ENCODE data around the gene HHIPL1.

HHIPL1 gene

DNA sequence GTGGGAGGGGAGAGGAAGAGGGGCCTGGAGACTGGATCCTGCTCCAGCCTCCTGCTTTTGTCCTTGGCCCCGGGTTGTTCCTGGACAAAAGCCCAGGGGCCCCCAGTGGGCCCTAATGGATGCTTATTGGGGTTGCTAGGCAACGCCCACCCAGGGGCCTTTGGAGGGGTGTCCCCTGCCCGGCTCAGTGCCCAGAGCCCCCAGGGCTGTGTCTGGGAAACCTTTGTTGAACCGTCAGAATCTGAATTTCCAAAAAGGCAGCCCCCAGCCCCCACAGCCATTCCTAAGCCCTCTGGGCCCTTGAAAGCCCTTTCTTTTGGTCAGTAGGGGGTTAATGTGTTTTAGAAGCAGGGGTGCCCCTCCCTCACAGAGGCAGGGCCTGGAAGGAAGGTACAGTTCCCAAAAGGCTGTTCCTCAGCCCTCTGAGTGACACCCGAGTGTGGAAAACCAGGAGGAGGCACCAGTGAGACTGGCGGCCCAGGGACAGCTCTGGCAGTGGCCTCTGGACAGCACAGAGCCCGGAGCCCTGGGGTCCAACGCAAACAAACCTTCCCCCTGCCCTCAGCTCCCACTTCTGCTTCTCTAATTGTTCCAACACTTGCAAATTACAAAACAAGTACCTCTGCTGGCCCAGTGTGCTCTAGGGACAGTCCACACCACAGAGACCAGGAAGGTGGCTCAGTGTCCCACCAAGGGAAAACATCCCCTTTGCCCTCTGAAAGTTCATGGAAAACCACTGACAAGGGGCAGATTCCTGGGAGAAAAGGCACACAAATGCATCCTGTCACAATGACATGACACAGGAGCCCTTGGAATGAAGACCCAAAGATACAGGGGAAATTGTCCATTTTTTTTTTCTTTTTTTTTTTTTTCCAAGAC is 19.4 kb downstream of the HHIPL1 start:
- Histone ChIP-seq H3K4me3 (no peak overlapping the region), H3K9me3 (no peaks in the 10 kb centered on the region), H3K36me3 (replicated peaks) (no peaks in the 10 kb centered on the region), H3K4me1 (no peaks in the 10 kb centered on the region; the same call in 1 of the 2 replicates), H3K27me3 (ENCODE audit: low read depth) (peaks cover 2% of the 10 kb centered on the region)
- in situ Hi-C loops (cut with MboI; ENCODE audit: low sequenced_read_pairs): no loop called here
- DNase-seq (ENCODE audit: low spot score in 2 of 2): no peak

DNA sequence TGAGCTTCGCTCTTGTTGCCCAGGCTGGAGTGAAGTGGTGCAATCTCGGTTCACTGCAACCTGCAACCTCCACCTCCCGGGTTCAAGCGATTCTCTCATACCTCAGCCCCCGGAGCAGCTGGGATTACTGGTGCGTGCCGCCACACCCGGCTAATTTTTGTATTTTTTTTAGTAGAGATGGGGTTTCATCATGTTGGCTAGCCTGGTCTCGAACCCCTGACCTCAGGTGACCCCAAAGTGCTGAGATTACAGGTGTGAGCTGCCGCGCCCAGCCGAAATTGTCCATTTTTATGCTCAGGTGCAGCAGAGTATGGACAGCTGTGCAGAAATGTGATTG is 20.0 kb downstream of the HHIPL1 start:
- no peak overlapping the region for H3K4me3 ChIP-seq
- H3K4me1 ChIP-seq: no peaks in the 10 kb centered on the region; the same call in 1 of the 2 replicates
- no peaks in the 10 kb centered on the region for H3K36me3 ChIP-seq (replicated peaks)
- DNase-seq (ENCODE audit: low spot score in 2 of 2): no peak
- in situ Hi-C loops (cut with MboI; ENCODE audit: low sequenced_read_pairs): no loop called here
- H3K27me3 ChIP-seq (ENCODE audit: low read depth): no peaks in the 10 kb centered on the region
- H3K9me3 ChIP-seq: no peaks in the 10 kb centered on the region

DNA sequence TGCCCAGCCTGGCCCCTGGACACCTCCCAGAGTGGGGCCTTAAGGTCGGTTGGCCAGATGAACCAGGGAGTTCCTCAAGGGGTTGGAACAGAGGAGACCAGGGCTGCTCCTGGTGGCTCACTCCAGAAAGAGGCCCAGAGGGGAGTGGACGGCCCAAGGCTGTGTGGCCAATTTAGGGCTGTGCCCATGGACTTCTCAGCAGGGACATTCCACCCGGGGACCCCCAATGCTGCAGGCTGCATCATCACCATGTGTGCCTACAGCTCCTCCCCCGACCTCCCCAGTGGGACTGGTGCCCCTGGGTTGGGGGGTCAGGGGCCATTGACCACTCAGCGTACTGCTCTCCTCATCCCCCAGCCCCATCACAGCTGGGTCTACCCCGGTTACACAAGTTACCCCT is 21.6 kb downstream of the HHIPL1 start:
- Histone ChIP-seq H3K9me3 (no peaks in the 10 kb centered on the region), H3K4me3 (no peak overlapping the region), H3K27me3 (ENCODE audit: low read depth) (no peaks in the 10 kb centered on the region), H3K36me3 (replicated peaks) (no peaks in the 10 kb centered on the region), H3K4me1 (peaks cover 9% of the 10 kb centered on the region; the same call in 1 of the 2 replicates)
- in situ Hi-C loops (cut with MboI; ENCODE audit: low sequenced_read_pairs): no loop called here
- no peak for DNase-seq (ENCODE audit: low spot score in 2 of 2)

DNA sequence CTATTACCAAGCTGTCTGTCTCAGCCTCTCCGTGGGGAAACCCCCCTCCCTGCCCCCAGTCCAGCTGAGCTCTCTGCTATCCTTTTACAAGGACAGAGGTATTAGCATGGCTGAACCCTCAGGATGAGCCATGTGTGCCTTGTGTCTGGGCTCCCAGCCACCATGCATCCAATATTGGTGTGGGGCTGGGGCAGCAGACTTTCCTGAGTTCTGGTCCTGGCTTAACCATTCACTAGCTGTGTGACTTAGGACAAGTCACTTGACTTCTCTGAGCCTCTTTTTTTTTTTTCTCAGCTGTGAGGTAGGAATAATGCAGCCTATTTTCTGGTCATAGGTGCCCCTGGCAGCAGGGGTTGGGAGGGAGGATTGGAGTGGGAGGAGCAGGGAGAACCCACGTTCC is 22.1 kb downstream of the HHIPL1 start:
- Histone ChIP-seq H3K27me3 (ENCODE audit: low read depth) (no peaks in the 10 kb centered on the region), H3K4me1 (peaks cover 13% of the 10 kb centered on the region), H3K4me3 (no peak overlapping the region), H3K36me3 (replicated peaks) (no peaks in the 10 kb centered on the region), H3K9me3 (no peaks in the 10 kb centered on the region)
- in situ Hi-C loops (cut with MboI; ENCODE audit: low sequenced_read_pairs): no loop called here
- no peak for DNase-seq (ENCODE audit: low spot score in 2 of 2)

DNA sequence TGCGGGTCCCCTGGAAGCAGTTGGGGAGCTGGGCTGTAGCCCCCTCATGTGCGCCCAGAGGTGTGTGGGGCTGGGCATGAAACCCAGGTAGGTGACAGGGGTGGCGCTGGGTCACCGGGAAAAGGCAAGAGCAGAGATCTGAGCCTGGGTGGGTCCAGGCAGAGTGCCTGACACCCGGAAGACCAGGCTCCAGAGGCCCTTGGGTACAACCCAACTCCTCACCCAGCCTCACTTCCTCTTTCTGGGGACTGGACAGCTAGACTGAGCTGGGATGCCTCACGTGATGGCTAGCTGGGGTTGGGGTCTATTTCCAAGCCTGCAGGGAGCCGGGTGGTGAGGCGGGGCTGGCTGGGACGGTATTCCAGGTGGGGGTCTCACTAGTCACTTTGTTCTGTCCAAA is 22.9 kb downstream of the HHIPL1 start:
- in situ Hi-C loops (cut with MboI; ENCODE audit: low sequenced_read_pairs): no loop called here
- peaks cover 13% of the 10 kb centered on the region for H3K4me1 ChIP-seq
- no peak for DNase-seq (ENCODE audit: low spot score in 2 of 2)

DNA sequence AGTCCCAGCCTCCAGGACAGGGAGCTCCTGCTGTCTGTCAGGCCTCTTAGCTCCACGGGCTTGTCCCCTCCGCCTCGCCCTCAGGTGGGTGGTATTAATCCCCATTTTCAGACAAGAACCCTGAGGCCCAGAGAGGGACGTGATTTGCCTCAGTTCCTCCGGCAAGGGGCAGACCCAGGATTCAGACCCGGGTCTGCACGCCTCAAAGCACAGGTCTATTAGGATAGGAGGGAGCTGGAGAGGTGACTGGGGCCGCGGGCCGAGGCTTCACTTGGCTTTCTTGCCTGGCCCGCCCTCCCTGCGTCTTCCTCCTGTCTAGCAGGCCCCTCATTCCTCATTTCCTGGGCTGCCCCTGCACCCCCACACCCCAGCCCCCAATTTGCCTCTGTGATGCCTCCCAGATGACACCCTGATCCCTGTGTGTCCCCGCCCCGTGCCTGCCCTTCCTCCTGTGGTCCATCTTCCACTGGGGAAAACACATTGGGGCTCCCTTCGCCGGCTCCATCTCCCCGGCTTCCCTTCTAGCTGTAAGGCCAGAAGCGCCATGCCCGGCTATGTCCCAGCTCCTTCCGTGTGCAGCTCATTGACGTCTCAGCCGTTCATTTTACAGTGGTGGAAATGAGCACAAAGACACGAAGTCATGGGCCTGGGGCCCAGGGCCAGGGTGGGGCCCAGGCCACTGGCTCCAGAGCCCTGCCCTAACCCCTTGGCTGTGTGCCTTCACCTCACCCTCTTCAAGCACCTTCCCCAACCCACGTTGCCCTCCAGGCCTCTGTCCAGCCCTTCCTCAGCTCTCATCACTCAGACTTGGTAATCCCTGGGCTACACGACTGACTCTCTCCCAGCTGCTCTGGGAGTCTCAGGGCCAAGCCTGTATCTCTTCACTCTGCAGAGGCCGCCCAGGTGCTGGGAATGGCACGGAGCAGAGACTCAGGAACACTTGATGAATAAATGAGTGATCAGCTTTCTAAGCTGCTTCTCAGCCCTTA is 23.7 kb downstream of the HHIPL1 start:
- no peaks in the 10 kb centered on the region for H3K27me3 ChIP-seq (ENCODE audit: low read depth)
- in situ Hi-C loops (cut with MboI; ENCODE audit: low sequenced_read_pairs): no loop called here
- H3K9me3 ChIP-seq: no peaks in the 10 kb centered on the region
- H3K36me3 ChIP-seq (replicated peaks): no peaks in the 10 kb centered on the region
- no peak overlapping the region for H3K4me3 ChIP-seq
- DNase-seq (ENCODE audit: low spot score in 2 of 2): no peak
- H3K4me1 ChIP-seq: peaks cover 13% of the 10 kb centered on the region

More for the DNA sequence above, 22.9 kb downstream of the HHIPL1 start:
- Histone ChIP-seq H3K27me3 (ENCODE audit: low read depth) (no peaks in the 10 kb centered on the region), H3K9me3 (no peaks in the 10 kb centered on the region), H3K4me3 (no peak overlapping the region), H3K36me3 (replicated peaks) (no peaks in the 10 kb centered on the region)

DNA sequence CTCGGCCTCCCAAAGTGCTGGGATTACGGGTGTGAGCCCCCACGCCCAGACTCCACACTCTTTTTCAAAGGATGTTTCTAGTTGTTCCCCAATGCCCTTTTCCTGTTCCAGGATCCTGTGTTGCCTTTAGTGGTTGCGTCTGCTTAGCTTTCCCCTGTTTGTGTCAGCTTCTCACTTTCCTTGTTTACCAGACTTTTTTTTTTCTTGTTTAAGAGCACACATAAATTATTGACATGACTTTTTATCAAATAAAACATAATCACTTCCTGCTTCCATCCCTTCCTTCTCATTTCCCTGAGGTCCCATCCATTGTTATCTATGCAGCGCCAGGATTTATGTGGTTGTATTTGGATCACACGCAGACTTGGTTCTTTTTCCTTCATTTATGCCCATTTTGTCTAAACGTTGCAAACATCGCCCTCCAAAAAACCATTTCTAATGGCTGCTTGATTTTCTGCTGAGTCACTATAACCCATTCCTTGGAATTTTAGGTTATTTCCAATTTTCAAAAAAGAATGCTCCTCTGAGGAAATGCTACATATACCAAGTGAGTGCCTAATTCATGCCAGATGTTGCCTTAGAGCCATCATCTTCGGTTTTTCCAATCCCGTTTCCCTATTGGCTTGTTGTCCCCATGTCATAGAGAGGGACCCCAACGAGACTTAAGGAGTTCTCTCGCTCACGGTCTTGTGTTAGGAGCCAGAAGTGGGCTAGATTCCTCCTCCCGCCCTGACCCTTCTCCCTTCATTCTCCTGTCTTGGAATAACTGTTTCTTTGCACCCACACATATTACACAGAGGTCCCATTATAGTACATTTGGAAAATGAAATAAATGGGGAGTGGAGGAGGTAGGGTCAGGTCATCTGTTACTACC is 25.7 kb downstream of the HHIPL1 start:
- H3K9me3 ChIP-seq: no peaks in the 10 kb centered on the region
- H3K27me3 ChIP-seq (ENCODE audit: low read depth): no peaks in the 10 kb centered on the region
- DNase-seq (ENCODE audit: low spot score in 2 of 2): no peak
- no peaks in the 10 kb centered on the region for H3K36me3 ChIP-seq (replicated peaks)
- in situ Hi-C loops (cut with MboI; ENCODE audit: low sequenced_read_pairs): no loop called here
- H3K4me1 ChIP-seq: peaks cover 13% of the 10 kb centered on the region
- H3K4me3 ChIP-seq: no peak overlapping the region

DNA sequence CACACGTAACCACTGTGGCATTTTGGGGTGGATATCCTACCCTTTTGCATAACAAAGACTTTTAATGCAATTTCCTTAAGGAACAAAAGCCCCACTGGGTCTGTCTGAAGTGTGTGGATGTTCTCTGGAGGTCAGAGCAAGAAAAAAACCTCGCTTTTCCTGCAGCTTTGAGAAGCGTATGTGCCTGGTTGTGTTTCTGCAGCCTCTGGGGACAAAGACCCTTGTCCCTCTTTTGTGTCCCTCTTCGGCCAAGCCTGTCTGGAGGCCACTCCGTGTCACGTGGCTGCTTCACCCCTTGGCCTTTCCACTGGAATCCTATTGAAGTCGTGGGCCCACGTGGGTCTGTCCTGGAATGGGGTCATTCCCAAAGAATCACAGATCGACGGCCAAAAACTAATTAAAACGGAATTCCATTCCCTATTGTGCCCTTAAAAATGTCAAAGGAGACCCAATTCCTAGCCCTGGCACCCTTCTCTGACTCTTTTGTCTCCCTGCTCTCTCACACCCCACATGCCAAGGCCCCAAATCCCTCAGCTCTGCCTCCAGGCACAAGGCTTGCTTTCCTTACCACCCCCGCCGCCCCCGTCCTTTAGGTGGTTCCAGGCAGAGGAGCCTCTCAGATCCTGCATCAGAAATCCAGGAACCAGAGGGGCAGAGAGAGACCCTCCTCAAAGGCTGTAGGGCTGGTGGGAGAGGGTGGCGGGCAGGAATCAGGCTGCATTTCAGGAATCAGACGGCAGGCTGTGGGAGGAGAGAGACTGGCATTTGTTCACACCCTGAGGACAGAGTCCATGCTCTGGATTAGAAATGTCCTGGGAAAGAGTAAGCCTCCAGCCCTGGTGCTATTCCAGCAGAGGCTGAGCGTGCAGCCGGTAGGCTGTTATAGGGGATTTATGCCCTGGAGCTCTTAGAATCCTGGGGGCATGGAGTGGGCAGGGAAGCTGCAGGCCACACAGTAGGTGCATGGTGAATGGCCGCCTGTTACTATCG is 26.6 kb downstream of the HHIPL1 start:
- in situ Hi-C loops (cut with MboI; ENCODE audit: low sequenced_read_pairs): no loop called here
- Histone ChIP-seq H3K27me3 (ENCODE audit: low read depth) (no peaks in the 10 kb centered on the region), H3K36me3 (replicated peaks) (no peaks in the 10 kb centered on the region), H3K4me3 (no peak overlapping the region), H3K9me3 (no peaks in the 10 kb centered on the region), H3K4me1 (peaks cover 13% of the 10 kb centered on the region)
- DNase-seq (ENCODE audit: low spot score in 2 of 2): peak; percentile 36 to 40

DNA sequence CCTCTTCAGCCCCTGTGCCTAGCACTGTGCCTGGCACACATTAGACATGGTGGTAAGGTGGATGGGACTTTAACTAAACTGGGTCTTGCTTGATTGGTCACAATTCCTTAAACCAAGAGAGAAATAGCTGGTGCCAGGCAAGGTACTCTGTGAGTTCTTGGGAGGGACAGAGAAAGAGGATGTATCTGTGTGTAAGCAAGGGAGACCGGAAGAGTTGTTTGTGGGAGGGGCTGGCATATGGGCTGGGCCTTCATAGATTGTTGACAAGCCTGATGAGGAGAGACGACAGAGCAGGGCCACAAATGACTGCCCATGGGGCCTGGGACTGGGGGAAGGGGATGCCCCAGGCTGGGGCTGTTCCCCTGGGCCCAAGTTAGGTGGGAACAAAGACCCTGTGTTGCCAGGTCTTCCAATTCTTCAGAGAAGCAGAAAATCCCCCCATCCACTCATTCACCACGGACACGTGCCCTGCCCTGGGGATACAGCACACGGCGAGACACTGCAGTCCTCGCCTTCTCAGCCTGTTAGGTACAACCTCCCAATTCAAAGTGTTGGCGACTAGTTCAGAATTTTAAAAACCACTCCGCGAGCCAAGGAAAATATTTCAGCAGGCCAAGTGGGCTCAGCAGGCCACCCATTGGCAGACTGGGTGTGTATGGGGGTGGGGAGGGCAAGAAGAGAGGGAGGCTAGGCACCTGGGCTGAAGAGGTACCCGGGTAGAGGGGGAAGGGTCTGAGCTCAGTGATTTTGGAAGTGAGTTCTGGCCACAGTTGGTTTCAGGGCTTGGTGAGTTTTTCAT is 27.8 kb downstream of the HHIPL1 start:
- peaks cover 13% of the 10 kb centered on the region for H3K4me1 ChIP-seq
- H3K4me3 ChIP-seq: no peak overlapping the region
- H3K36me3 ChIP-seq (replicated peaks): no peaks in the 10 kb centered on the region
- no peak for DNase-seq (ENCODE audit: low spot score in 2 of 2)
- no peaks in the 10 kb centered on the region for H3K27me3 ChIP-seq (ENCODE audit: low read depth)
- H3K9me3 ChIP-seq: no peaks in the 10 kb centered on the region
- in situ Hi-C loops (cut with MboI; ENCODE audit: low sequenced_read_pairs): no loop called here

DNA sequence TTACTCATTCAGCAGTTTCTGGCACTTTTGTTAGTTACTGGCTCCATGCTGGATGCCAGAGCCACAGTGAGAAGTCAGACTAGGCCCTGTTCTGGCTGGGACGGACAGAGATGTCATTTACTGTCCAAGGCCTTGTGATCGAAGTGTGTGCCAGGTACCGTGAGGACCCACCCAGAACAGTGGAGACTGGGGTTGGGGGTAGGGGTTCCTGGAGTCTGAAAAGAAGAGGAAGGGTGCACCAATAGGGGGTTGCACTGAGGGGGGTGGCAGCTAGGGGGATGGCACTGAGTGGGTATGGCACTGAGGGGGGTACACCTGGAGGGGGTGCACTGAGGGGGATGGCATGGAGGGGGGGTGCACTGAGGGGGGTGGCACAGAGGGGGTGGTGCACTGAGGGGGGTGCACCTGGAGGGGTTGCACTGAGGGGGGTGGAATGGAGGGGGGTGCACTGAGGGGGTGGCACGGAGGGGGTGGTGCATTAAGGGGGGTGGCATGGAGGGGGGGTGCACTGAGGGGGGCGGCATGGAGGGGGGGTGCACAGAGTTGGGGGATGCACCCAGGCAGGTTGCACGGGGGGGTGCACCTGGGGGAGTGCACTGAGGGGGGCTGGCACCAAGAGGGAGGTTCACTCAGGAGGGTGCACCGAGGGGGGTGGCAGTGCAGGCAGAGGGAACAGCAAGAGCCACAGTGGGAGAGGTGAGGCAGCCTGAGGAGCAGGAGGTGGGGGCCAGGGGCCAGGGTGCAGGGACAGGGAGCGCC is 28.6 kb downstream of the HHIPL1 start:
- no peak overlapping the region for H3K4me3 ChIP-seq
- in situ Hi-C loops (cut with MboI; ENCODE audit: low sequenced_read_pairs): no loop called here
- peaks cover 7% of the 10 kb centered on the region for H3K9me3 ChIP-seq
- peaks cover 13% of the 10 kb centered on the region for H3K4me1 ChIP-seq
- no peaks in the 10 kb centered on the region for H3K36me3 ChIP-seq (replicated peaks)
- H3K27me3 ChIP-seq (ENCODE audit: low read depth): no peaks in the 10 kb centered on the region
- DNase-seq (ENCODE audit: low spot score in 2 of 2): no peak

DNA sequence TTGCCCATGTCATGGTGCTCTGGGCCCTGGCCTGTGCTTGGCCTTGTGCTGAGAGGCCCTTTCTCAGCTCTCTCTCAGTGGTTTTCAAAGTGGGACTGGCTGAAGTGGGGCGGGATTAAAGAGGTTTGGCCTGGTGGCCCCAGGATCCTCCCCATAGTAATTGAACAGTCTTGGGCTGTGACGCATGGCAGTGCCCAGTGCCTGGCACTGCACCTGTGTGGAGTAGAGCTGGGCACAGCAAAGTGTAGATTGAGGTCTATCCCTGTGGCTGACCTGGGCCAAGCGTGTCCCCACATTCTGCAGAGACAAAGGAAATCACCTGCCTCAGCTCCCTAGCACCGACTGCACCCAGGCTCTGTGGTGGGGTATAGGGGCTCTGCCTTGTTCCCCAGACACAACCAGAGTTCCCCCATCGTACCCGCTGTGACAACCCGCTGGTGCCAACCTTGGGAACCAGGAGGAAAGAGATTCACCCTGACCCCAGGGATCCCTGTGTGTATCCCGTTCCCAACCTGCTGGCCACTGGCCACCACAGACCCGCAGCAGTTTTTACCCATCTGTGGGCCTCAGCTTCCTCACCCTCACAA is 29.2 kb downstream of the HHIPL1 start:
- Histone ChIP-seq H3K36me3 (replicated peaks) (no peaks in the 10 kb centered on the region), H3K27me3 (ENCODE audit: low read depth) (no peaks in the 10 kb centered on the region), H3K9me3 (peaks cover 9% of the 10 kb centered on the region), H3K4me1 (peaks cover 13% of the 10 kb centered on the region), H3K4me3 (no peak overlapping the region)
- in situ Hi-C loops (cut with MboI; ENCODE audit: low sequenced_read_pairs): no loop called here
- DNase-seq (ENCODE audit: low spot score in 2 of 2): no peak
